ENCODE results near the gene TGM1.
"Not testable (repeated sequence)": the region's sequence is repeated elsewhere in the genome, so short reads cannot be mapped to it uniquely, and the experiment has no call there.

The TGM1 gene

GRCh38 chr14:24207625-24208024 lies 55.4 kb downstream of the TGM1 start:
- no peak for DNase-seq (ENCODE audit: extremely low read depth in 1 of 2, low read depth in 1 of 2)

DNA sequence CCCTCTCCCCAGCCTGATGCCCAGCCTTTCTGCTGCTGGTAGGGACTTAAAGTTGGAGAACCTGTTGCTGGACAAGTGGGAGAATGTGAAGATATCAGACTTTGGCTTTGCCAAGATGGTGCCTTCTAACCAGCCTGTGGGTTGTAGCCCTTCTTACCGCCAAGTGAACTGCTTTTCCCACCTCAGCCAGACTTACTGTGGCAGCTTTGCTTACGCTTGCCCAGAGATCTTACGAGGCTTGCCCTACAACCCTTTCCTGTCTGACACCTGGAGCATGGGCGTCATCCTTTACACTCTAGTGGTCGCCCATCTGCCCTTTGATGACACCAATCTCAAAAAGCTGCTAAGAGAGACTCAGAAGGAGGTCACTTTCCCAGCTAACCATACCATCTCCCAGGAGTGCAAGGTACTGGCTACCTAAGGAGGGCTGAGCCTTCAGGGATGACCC lies 55.8 kb downstream of the TGM1 start:
- DNase-seq (ENCODE audit: extremely low read depth in 1 of 2, low read depth in 1 of 2), result no peak

- no peak for DNase-seq (ENCODE audit: extremely low read depth in 1 of 2, low read depth in 1 of 2)
Observed at GRCh38 chr14:24206260-24207103, 56.5 kb downstream of the TGM1 start.

DNA sequence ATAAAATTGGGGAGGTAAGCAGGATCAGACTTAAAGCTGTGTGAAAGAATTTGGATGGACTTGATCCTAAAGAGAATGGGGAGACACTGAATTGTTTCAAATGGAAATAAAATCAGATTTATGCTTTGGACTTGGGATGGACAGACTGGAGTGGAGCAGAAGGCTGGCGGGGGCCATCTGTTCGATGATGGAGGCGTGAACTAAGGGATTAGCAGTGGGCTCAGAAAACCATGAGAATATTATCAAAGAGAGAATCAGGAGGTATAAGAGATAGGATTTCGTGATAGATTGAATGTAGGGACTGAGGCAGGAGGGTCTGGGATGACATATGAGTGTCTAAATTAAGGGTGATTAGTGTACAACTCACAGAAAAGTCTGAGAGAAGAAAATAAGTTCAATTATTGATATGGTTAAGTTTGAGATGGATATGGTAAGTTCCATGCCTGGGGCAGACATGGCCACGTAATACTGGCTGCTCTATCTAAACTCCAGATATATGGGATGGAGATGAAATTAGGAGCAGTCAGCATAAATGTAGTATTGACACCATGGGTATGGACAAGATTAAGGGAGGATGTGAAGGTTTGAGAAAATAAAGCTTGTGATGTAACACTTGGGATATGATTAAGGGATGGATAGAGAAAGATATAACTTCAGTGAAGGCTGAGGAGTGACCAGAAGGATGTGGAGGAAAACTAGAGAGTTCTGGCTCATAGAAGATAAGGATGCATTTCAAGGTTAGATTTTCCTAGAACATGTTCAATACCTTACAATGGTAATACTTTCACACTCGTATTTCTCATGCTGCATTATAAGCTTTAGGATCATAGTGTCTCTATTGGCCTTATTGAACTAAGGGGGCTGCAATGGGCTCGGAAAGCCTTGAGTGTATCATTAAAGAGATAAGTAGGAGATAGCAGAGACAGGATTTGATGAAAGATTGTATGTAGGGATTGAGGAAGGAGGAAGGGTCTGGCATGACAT lies 58.5 kb downstream of the TGM1 start:
- DNase-seq (ENCODE audit: extremely low read depth in 1 of 2, low read depth in 1 of 2), result no peak

- DNase-seq (ENCODE audit: extremely low read depth in 1 of 2, low read depth in 1 of 2), result not testable (repeated sequence)
Observed at GRCh38 chr14:24203249-24203886, 59.6 kb downstream of the TGM1 start.

DNA sequence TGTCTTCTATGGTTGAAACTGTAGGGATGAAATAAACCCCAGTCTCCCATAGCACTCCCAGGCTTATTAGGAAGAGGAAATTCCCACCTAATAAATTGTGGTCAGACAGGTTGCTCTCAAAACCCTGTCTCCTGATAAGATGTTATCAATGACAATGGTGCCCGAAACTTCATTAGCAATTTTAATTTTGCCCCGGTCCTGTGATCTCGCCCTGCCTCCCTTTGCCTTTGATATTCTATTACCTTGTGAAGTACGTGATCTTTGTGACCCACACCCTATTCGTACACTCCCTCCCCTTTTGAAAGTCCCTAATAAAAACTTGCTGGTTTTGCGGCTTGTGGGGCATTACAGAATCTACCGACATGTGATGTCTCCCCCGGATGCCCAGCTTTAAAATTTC lies 60.4 kb downstream of the TGM1 start:
- DNase-seq (ENCODE audit: extremely low read depth in 1 of 2, low read depth in 1 of 2), result not testable (repeated sequence)

Measured in stimulated activated CD8-positive, alpha-beta memory T cell treated with anti-CD3 and anti-CD28 coated beads, Interleukin-7, amount 100 ng/mL, for 48 hours (primary cell).